HuH-7.5 (cell line): ENCODE results near the gene RITA1.
A peak's percentile ranks its signal among the peaks of the same experiment; 100 is the strongest.

Source experiments
- DNase-seq: peaks from one replicate; pipeline ENCODE4 v3.0.0; 2011; ENCODE audit warnings: low spot score

The RITA1 gene

GRCh38 chr12:113179023-113179422 lies 6.5 kb upstream of the RITA1 start:
- no peak for DNase-seq

- DNase-seq: no peak
These were observed 5.2 kb upstream of the RITA1 start for GRCh38 chr12:113180333-113180732.

GRCh38 chr12:113181975-113182374 lies 3.5 kb upstream of the RITA1 start:
- DNase-seq: no peak

GRCh38 chr12:113183030-113183589 lies 2.4 kb upstream of the RITA1 start:
- DNase-seq: no peak

GRCh38 chr12:113184098-113184899 lies 1.2 kb upstream of the RITA1 start:
- DNase-seq: no peak

- DNase-seq: peak; percentile 91
These were observed 681 bp upstream of the RITA1 start for GRCh38 chr12:113184900-113185179.

- no peak for DNase-seq
These were observed 478 bp downstream of the RITA1 start for GRCh38 chr12:113186033-113186365.

GRCh38 chr12:113186666-113187325 lies 1.3 kb downstream of the RITA1 start:
- DNase-seq: no peak

GRCh38 chr12:113189361-113189760 lies 3.8 kb downstream of the RITA1 start:
- DNase-seq: no peak

GRCh38 chr12:113190761-113191160 lies 5.2 kb downstream of the RITA1 start:
- DNase-seq: no peak

- no peak for DNase-seq
These were observed 5.7 kb downstream of the RITA1 start for GRCh38 chr12:113191227-113191626.

GRCh38 chr12:113194971-113195391 lies 9.5 kb downstream of the RITA1 start:
- no peak for DNase-seq

- DNase-seq: no peak
These were observed 10.1 kb downstream of the RITA1 start for GRCh38 chr12:113195598-113195997.

GRCh38 chr12:113196582-113196981 lies 11.1 kb downstream of the RITA1 start:
- DNase-seq: no peak

- DNase-seq: peak; percentile 86
These were observed 11.5 kb downstream of the RITA1 start for GRCh38 chr12:113196990-113197389.

GRCh38 chr12:113197518-113198077 lies 12.1 kb downstream of the RITA1 start:
- DNase-seq: no peak

GRCh38 chr12:113198296-113198695 lies 12.8 kb downstream of the RITA1 start:
- DNase-seq: no peak

- DNase-seq: no peak
These were observed 14.7 kb downstream of the RITA1 start for GRCh38 chr12:113200021-113200797.

- no peak for DNase-seq
These were observed 16.0 kb downstream of the RITA1 start for GRCh38 chr12:113201187-113202177.

- DNase-seq: no peak
These were observed 17.0 kb downstream of the RITA1 start for GRCh38 chr12:113202300-113203075.
